HCT116 (cell line): ENCODE measurements around the gene CAPN13.

ENCODE experiments used
- EGR1 ChIP-seq: IDR thresholded peaks from 2 replicates; pipeline ENCODE4 v1.6.1; 2012; ENCODE audit warnings: low read depth
- EZH2phosphoT487 ChIP-seq: fragments of 200-600 bp; IDR thresholded peaks from 2 replicates; pipeline ENCODE4 v1.6.1; 2018; ENCODE audit warnings: antibody characterized with exemption, borderline replicate concordance
- SIN3A ChIP-seq: IDR thresholded peaks from 2 replicates; pipeline ENCODE4 v1.6.1; 2012; ENCODE audit warnings: low read depth
- TF ChIP-seq, protein P1 (sequence below), 3 experiments: fragments of 200-600 bp in 1 of 3; sonication (generic) in 1 of 3; IDR thresholded peaks in 2 of 3; conservative IDR thresholded peaks in 1 of 3; 2 replicates each; pipeline ENCODE4 v1.5.1; 2012 to 2017; ENCODE audit warnings: low read depth in 2 of 3, low read length in 2 of 3, antibody characterized with exemption in 1 of 3, borderline replicate concordance in 1 of 3, control low read depth in 1 of 3, mild to moderate bottlenecking in 1 of 3, mixed read lengths in 1 of 3, mixed run types in 1 of 3, moderate library complexity in 1 of 3; ENCODE audit not compliant: insufficient read depth in 1 of 3
- TF ChIP-seq, protein P2 (sequence below): IDR thresholded peaks from 2 replicates; pipeline ENCODE4 v1.6.1; 2011; ENCODE audit warnings: mild to moderate bottlenecking, low read length, moderate library complexity; ENCODE audit not compliant: insufficient replicate concordance; ENCODE audit errors: extremely low read depth

DNA sequence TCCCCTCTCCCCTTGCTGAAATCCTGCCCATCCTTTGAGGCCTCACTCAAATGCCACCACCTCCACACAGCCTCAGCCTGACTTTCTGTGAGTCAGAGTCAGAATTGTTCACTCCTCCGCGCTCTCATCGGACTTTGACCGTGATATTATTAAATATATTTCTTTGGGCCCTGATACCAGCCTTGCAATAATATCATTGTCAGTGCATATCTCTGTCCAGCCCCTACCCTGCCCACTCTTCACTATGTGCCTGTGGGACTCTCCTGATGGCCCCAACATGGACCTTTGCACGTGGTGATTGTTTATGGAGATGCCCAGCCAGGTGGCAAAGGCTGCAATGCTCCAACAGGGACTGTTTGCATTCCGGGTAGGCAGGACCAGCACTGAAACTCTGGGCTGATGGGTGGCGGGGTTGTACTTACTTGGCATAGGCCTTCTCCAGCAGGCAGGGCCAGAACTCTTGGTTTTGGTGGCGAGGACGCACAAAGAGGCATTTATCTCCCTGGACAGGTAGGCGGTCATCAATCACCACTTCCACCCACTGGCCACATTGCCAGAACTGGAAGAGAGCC, 37.3 kb downstream of the CAPN13 start:
- TF ChIP-seq, protein P1, sequence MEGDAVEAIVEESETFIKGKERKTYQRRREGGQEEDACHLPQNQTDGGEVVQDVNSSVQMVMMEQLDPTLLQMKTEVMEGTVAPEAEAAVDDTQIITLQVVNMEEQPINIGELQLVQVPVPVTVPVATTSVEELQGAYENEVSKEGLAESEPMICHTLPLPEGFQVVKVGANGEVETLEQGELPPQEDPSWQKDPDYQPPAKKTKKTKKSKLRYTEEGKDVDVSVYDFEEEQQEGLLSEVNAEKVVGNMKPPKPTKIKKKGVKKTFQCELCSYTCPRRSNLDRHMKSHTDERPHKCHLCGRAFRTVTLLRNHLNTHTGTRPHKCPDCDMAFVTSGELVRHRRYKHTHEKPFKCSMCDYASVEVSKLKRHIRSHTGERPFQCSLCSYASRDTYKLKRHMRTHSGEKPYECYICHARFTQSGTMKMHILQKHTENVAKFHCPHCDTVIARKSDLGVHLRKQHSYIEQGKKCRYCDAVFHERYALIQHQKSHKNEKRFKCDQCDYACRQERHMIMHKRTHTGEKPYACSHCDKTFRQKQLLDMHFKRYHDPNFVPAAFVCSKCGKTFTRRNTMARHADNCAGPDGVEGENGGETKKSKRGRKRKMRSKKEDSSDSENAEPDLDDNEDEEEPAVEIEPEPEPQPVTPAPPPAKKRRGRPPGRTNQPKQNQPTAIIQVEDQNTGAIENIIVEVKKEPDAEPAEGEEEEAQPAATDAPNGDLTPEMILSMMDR (IDR thresholded peaks at IDR 0.05 in 2 of 3, conservative IDR thresholded peaks at IDR 0.05 in 1 of 3; ENCODE audit: borderline replicate concordance in 1 of 3, insufficient read depth in 1 of 3, low read depth in 2 of 3, low read length in 2 of 3) = no peak
- TF ChIP-seq, protein P2, sequence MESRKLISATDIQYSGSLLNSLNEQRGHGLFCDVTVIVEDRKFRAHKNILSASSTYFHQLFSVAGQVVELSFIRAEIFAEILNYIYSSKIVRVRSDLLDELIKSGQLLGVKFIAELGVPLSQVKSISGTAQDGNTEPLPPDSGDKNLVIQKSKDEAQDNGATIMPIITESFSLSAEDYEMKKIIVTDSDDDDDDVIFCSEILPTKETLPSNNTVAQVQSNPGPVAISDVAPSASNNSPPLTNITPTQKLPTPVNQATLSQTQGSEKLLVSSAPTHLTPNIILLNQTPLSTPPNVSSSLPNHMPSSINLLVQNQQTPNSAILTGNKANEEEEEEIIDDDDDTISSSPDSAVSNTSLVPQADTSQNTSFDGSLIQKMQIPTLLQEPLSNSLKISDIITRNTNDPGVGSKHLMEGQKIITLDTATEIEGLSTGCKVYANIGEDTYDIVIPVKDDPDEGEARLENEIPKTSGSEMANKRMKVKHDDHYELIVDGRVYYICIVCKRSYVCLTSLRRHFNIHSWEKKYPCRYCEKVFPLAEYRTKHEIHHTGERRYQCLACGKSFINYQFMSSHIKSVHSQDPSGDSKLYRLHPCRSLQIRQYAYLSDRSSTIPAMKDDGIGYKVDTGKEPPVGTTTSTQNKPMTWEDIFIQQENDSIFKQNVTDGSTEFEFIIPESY = no peak
- TF ChIP-seq EZH2phosphoT487 (no peak), SIN3A (no peak), EGR1 (no peak)
